Measurements from ENCODE around the gene CD207.

GRCh38 chr2:70868970-70869369 is 33.4 kb upstream of the CD207 start:
- TF ChIP-seq, protein P1, sequence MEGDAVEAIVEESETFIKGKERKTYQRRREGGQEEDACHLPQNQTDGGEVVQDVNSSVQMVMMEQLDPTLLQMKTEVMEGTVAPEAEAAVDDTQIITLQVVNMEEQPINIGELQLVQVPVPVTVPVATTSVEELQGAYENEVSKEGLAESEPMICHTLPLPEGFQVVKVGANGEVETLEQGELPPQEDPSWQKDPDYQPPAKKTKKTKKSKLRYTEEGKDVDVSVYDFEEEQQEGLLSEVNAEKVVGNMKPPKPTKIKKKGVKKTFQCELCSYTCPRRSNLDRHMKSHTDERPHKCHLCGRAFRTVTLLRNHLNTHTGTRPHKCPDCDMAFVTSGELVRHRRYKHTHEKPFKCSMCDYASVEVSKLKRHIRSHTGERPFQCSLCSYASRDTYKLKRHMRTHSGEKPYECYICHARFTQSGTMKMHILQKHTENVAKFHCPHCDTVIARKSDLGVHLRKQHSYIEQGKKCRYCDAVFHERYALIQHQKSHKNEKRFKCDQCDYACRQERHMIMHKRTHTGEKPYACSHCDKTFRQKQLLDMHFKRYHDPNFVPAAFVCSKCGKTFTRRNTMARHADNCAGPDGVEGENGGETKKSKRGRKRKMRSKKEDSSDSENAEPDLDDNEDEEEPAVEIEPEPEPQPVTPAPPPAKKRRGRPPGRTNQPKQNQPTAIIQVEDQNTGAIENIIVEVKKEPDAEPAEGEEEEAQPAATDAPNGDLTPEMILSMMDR (IDR thresholded peaks at IDR 0.05): no peak
- no peak for TF ChIP-seq POLR2AphosphoS5 (IDR thresholded peaks at IDR 0.05; ENCODE audit: insufficient read depth in 1 of 2, low read depth in 1 of 2)
- TF ChIP-seq POLR2A (IDR thresholded peaks at IDR 0.05): no peak
